Measurements from ENCODE around the gene AIDA. TPM values are rescaled to one million over a fixed set of nuclear protein-coding genes. Genes with fewer than 3 reads are reported as not detected.
A peak's percentile ranks its signal among the peaks of the same experiment; 100 is the strongest.

The AIDA gene
- total RNA-seq, 4 donors from 2014 or later: 48.2 to 61.9 (median 52.7) TPM

DNA sequence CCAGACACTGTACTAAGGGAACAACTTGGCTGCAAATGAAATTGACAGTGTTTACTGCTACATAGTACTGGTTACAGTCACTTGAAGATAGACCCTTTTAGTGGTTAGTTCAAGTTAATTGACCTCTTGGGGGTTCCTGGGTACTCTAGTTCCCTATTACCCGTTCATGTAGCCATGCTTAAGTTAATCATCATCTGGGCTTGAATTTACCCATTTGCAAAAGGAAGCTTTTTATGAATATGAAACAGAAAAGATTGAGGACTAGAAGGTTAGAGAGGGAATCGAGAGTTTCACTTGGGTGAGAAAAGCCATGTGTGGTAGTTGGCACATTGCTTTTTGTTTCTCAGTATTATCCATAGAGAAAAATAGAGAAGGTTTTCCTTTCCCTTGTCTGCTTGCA is 91.7 kb downstream of the AIDA start:
- no peak overlapping the region for H3K4me3 ChIP-seq (replicated peaks in 1 of 3)
- peaks cover 0 to 9% of the 10 kb centered on the region in 2 donors for H3K4me1 ChIP-seq
- intact Hi-C loops (cut with DNase I): no loop called here
- no peak overlapping the region for H3K27ac ChIP-seq
- WGBS, 2 donors: 78 to 87% methylated on average over 2 of the region's 2 CpGs
- TF ChIP-seq, protein P1, sequence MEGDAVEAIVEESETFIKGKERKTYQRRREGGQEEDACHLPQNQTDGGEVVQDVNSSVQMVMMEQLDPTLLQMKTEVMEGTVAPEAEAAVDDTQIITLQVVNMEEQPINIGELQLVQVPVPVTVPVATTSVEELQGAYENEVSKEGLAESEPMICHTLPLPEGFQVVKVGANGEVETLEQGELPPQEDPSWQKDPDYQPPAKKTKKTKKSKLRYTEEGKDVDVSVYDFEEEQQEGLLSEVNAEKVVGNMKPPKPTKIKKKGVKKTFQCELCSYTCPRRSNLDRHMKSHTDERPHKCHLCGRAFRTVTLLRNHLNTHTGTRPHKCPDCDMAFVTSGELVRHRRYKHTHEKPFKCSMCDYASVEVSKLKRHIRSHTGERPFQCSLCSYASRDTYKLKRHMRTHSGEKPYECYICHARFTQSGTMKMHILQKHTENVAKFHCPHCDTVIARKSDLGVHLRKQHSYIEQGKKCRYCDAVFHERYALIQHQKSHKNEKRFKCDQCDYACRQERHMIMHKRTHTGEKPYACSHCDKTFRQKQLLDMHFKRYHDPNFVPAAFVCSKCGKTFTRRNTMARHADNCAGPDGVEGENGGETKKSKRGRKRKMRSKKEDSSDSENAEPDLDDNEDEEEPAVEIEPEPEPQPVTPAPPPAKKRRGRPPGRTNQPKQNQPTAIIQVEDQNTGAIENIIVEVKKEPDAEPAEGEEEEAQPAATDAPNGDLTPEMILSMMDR (IDR thresholded peaks at IDR 0.05): no peak
- no peak for TF ChIP-seq POLR2A (IDR thresholded peaks at IDR 0.05)
- peaks cover 3 to 14% of the 10 kb centered on the region in 2 donors for H3K36me3 ChIP-seq
- no peaks in the 10 kb centered on the region for H3K9me3 ChIP-seq
- DNase-seq: no peak
- no peaks in the 10 kb centered on the region for H3K27me3 ChIP-seq

DNA sequence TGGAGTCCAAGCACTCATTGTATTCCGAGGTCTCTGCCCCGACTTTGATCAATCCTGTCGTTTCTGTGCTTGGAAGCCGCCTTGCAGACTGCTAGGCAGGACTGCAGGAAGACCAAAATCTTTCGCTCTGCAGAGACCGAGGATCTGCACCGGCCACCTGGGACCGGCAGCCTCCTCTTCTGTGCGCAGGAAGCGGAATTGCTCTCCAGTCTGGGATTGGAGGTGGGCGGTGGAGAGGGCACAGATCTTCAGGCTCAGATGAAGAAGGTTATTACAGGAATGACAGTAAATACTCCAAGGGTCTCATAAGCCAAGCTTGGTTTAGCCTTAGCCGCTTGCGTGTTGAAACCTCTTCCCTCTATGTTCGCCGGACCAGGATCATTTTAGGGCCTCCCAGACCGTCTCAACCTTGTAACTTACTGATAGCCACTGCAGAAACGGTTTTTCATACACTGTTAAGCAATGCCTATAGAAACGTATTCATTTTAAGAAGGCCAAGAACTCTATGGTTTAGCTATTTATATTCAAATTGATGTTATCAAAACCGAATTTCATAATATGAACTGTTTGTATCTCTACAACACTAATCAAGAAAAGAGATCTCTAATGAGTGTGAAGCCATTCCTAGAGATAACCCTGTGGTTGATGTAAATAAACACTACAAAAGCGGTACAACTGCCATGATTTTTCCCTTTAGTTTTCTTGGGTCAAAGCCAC is 93.3 kb downstream of the AIDA start:
- Histone ChIP-seq H3K36me3 (peaks cover 0 to 3% of the 10 kb centered on the region in 2 donors), H3K27me3 (no peaks in the 10 kb centered on the region), H3K9me3 (no peaks in the 10 kb centered on the region), H3K4me3 (replicated peaks in 1 of 3) (peak overlapping the region; percentile 58 to 100 (median 94)), H3K4me1 (peaks cover 0 to 9% of the 10 kb centered on the region in 2 donors), H3K27ac (no peak overlapping the region)
- intact Hi-C loops (cut with DNase I): no loop called here
- peak; percentile 24 to 29 for DNase-seq
- 21 to 34% methylated on average over 17 to 20 of the region's 20 CpGs for WGBS, 2 donors
- TF ChIP-seq, protein P1 (IDR thresholded peaks at IDR 0.05): no peak
- no peak for TF ChIP-seq POLR2A (IDR thresholded peaks at IDR 0.05)

Other genes with a start within 250 kb of the AIDA start
- 1 to 10 TPM in 3 of 4 donors, under 1 TPM in 1; 0.78 to 4.3 (median 1.9) TPM for gene HHIPL2, start 164.4 kb downstream of the AIDA start, total RNA-seq
- gene TAF1A, start 122.6 kb downstream of the AIDA start, total RNA-seq: 10 to 100 TPM in 3 of 4 donors, 1 to 10 TPM in 1; 7.4 to 18.4 (median 15.0) TPM
- 10 to 100 TPM; 58.0 to 96.3 (median 70.0) TPM for gene MIA3, start 94.4 kb downstream of the AIDA start, total RNA-seq
- gene BROX, start 73 bp upstream of the AIDA start, total RNA-seq: 10 to 100 TPM; 48.8 to 95.3 (median 80.4) TPM
- gene FAM177B, start 24.7 kb upstream of the AIDA start, total RNA-seq: under 1 TPM in 1 of 4 donors, not detected in 3; 0.33 TPM
- 10 to 100 TPM; 11.5 to 21.4 (median 15.9) TPM for gene DISP1, start 102.5 kb upstream of the AIDA start, total RNA-seq

Measured in thyroid gland (tissue), 4 donors.